Choroid plexus epithelial cell (primary cell): ENCODE results near the gene CDH5.
A peak's percentile ranks its signal among the peaks of the same experiment; 100 is the strongest.

Experiments
- DNase-seq: peaks from one replicate; pipeline ENCODE4 v3.0.0-alpha.2; 2010; ENCODE audit warnings: low read depth
- H3K4me3 ChIP-seq: 2 replicates; pipeline ENCODE4 v1.5.1; 2011; ENCODE audit warnings: low read depth, mild to moderate bottlenecking, control low read depth, low read length, moderate library complexity
- CTCF ChIP-seq: conservative IDR thresholded peaks from 2 replicates; pipeline ENCODE4 v1.5.1; 2011; ENCODE audit warnings: low read depth, mild to moderate bottlenecking, control low read depth, inconsistent platforms, low read length, moderate library complexity

Gene CDH5

GRCh38 chr16:66418165-66418962, 51.9 kb downstream of the CDH5 start:
- no peak for DNase-seq
- TF ChIP-seq CTCF, result no peak
- H3K4me3 ChIP-seq, result no peak overlapping the region

GRCh38 chr16:66419527-66419926, 53.0 kb downstream of the CDH5 start:
- H3K4me3 ChIP-seq, result no peak overlapping the region
- no peak for DNase-seq
- peak; percentile 29 for TF ChIP-seq CTCF

- peak; percentile 54 for DNase-seq
- H3K4me3 ChIP-seq, result no peak overlapping the region
- TF ChIP-seq CTCF, result no peak
Observed at GRCh38 chr16:66420396-66420795, 53.9 kb downstream of the CDH5 start.

GRCh38 chr16:66421891-66422290, 55.4 kb downstream of the CDH5 start:
- no peak for DNase-seq
- TF ChIP-seq CTCF, result no peak
- H3K4me3 ChIP-seq, result no peak overlapping the region

- DNase-seq, result no peak
- no peak for TF ChIP-seq CTCF
- no peak overlapping the region for H3K4me3 ChIP-seq
Observed at GRCh38 chr16:66422366-66422765, 55.9 kb downstream of the CDH5 start.

GRCh38 chr16:66423177-66423576, 56.7 kb downstream of the CDH5 start:
- no peak overlapping the region for H3K4me3 ChIP-seq
- TF ChIP-seq CTCF, result no peak
- DNase-seq, result no peak

- no peak overlapping the region for H3K4me3 ChIP-seq
- TF ChIP-seq CTCF, result no peak
- DNase-seq, result no peak
Observed at GRCh38 chr16:66425651-66426050, 59.2 kb downstream of the CDH5 start.
